Measurements from ENCODE around the gene TXNRD1.
"Not testable (repeated sequence)": the region's sequence is repeated elsewhere in the genome, so short reads cannot be mapped to it uniquely, and the experiment has no call there.

DNA sequence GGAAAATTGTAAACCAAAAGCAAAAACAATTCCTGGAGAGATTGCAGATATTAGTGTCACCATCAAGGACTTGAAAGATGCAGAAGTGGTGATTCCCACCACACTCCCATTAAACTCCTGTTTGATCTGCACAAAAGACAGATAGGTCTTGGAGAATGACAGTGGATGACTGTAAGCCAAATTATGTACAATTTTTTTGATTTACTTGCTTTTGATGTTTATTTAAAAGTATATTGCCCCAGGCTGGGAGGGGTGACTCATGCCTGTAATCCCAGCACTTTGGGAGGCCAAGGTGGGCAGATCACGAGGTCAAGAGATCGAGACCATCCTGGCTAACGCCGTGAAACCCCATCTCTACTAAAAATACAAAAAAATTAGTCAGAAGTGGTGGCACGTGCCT lies 41.8 kb upstream of the TXNRD1 start:
- TF ChIP-seq, protein P1, sequence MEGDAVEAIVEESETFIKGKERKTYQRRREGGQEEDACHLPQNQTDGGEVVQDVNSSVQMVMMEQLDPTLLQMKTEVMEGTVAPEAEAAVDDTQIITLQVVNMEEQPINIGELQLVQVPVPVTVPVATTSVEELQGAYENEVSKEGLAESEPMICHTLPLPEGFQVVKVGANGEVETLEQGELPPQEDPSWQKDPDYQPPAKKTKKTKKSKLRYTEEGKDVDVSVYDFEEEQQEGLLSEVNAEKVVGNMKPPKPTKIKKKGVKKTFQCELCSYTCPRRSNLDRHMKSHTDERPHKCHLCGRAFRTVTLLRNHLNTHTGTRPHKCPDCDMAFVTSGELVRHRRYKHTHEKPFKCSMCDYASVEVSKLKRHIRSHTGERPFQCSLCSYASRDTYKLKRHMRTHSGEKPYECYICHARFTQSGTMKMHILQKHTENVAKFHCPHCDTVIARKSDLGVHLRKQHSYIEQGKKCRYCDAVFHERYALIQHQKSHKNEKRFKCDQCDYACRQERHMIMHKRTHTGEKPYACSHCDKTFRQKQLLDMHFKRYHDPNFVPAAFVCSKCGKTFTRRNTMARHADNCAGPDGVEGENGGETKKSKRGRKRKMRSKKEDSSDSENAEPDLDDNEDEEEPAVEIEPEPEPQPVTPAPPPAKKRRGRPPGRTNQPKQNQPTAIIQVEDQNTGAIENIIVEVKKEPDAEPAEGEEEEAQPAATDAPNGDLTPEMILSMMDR (IDR thresholded peaks at IDR 0.05; ENCODE audit: low read depth, low read length, poor library complexity, severe bottlenecking), result not testable (repeated sequence)
- not testable (repeated sequence) for TF ChIP-seq EZH2phosphoT487 (IDR thresholded peaks at IDR 0.05; ENCODE audit: borderline replicate concordance, low read length)

Measured in DOHH2 (cell line).